Left ventricle myocardium inferior (tissue), 1 donor: Measurements from ENCODE around the gene FAM185A. TPM values are rescaled to one million over a fixed set of nuclear protein-coding genes. Genes with fewer than 3 reads are reported as not detected.

Experiments used
- DNase-seq: peaks from one replicate; pipeline ENCODE4 v3.0.0-alpha.2; 2020
- H3K27ac ChIP-seq: fragments of 200-600 bp; replicated peaks from 2 replicates; pipeline ENCODE4 v1.8.0; 2021
- H3K27me3 ChIP-seq: fragments of 200-600 bp; 2 replicates; pipeline ENCODE4 v1.8.0; 2021; ENCODE audit warnings: low read depth
- H3K36me3 ChIP-seq: fragments of 200-600 bp; 2 replicates; pipeline ENCODE4 v1.8.0; 2021
- H3K4me1 ChIP-seq: fragments of 200-600 bp; 2 replicates; pipeline ENCODE4 v1.8.0; 2021
- H3K4me3 ChIP-seq: fragments of 200-600 bp; 2 replicates; pipeline ENCODE4 v1.8.0; 2021; ENCODE audit warnings: mild to moderate bottlenecking, moderate library complexity
- H3K9me3 ChIP-seq: fragments of 200-600 bp; replicated peaks from 2 replicates; pipeline ENCODE4 v1.8.0; 2021
- CTCF ChIP-seq: fragments of 200-600 bp; IDR thresholded peaks from 2 replicates; pipeline ENCODE4 v1.8.0; 2021; ENCODE audit warnings: antibody characterized with exemption, mild to moderate bottlenecking, borderline replicate concordance
- intact Hi-C: fragments of 100-400 bp; cut with micrococcal nuclease; formaldehyde crosslinking; loops from one replicate; pipeline ENCODE4 v1.11.0; 2022
- total RNA-seq: library from RNA; stranded (reverse); fragmentation: NEBNext Ultra II Directional; extraction: Animal tissue kit (Norgen Biotek cat#: 25700); gene quantifications from one replicate; pipeline ENCODE4 v1.2.1, GENCODE V29; 2021
- donor health status: DM: no; HTN: yes; CAD: no; lungs with severe emphysema.

Gene FAM185A
- total RNA-seq, 1 donor from 2014 or later: 7.0 TPM

GRCh38 chr7:102845346-102845745 is 96.5 kb downstream of the FAM185A start:
- Histone ChIP-seq H3K27ac (no peak overlapping the region), H3K9me3 (no peaks in the 10 kb centered on the region), H3K36me3 (no peaks in the 10 kb centered on the region), H3K4me3 (no peak overlapping the region), H3K27me3 (no peaks in the 10 kb centered on the region), H3K4me1 (no peaks in the 10 kb centered on the region)
- no peak for DNase-seq
- intact Hi-C loops: no loop called here
- no peak for TF ChIP-seq CTCF

DNA sequence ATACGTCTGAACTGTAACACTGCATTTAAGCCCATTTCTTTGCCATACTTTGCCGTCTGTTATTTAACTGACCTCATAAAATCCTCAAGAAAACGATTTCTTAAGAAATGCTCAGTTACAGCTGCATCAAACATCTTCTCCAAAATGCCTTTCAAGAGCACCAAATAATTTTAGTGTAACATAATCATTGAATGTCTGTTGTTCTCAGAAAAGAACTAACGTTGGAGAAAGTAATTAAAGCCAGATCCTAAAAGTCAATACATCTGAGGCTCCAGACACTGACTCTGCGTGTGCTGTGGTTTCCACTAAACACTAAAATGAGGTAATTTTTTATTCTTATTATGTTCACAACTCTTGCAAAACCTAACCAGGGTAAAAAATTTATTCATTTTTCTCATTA is 100.3 kb downstream of the FAM185A start:
- Histone ChIP-seq H3K36me3 (no peaks in the 10 kb centered on the region), H3K9me3 (no peaks in the 10 kb centered on the region), H3K4me1 (no peaks in the 10 kb centered on the region), H3K27ac (no peak overlapping the region), H3K4me3 (no peak overlapping the region), H3K27me3 (no peaks in the 10 kb centered on the region)
- no peak for TF ChIP-seq CTCF
- no peak for DNase-seq
- intact Hi-C loops: no loop called here

DNA sequence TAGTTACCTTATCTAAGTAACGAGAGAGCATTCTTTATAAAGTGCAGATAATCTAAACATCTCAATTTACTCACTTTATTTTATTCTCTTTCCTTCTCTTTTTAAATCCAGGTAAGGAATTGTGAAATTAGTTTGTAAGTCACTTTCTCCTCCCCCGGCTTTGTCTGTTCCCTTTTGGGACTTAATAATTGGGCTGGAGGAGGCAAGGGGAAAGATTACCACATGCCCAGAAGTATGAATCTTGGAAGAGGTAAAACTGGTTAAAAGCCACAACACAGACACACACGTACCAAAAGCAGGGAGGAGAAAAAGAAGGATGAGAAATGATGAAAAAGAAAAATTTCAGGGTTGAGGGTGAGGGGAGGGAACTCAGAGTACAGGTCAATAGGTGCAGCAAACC is 100.7 kb downstream of the FAM185A start:
- no peak for TF ChIP-seq CTCF
- DNase-seq: no peak
- H3K4me1 ChIP-seq: no peaks in the 10 kb centered on the region
- no peaks in the 10 kb centered on the region for H3K36me3 ChIP-seq
- H3K9me3 ChIP-seq: no peaks in the 10 kb centered on the region
- H3K4me3 ChIP-seq: no peak overlapping the region
- no peak overlapping the region for H3K27ac ChIP-seq
- no peaks in the 10 kb centered on the region for H3K27me3 ChIP-seq
- intact Hi-C loops: no loop called here

DNA sequence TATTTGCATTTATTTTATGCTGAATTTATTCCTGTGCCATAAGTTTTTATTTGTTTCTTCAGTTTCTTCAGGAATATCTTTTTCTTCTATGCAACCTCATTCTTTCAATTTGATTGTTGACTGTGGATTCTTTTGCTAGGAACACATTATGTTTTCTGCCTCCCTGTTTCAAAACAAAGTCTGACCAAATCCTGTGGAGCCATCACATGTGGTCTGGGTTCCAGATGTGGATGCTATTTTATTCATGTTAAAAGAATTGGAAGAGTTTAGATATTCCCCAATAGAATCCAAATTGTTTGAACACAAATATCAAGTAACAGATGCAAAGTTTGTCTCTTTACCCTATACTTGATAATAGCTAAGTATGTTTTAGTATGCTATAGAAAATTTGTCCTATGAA is 107.2 kb downstream of the FAM185A start:
- Histone ChIP-seq H3K4me3 (no peak overlapping the region), H3K36me3 (no peaks in the 10 kb centered on the region), H3K4me1 (no peaks in the 10 kb centered on the region), H3K27ac (no peak overlapping the region), H3K9me3 (no peaks in the 10 kb centered on the region), H3K27me3 (no peaks in the 10 kb centered on the region)
- TF ChIP-seq CTCF: no peak
- intact Hi-C loops: no loop called here
- no peak for DNase-seq

Other genes with a start within 250 kb of the FAM185A start
- 5.7 TPM for gene RASA4B, start 231.2 kb upstream of the FAM185A start, total RNA-seq
- gene UPK3BL2, start 205.3 kb upstream of the FAM185A start, total RNA-seq: 2.9 TPM
- gene SPDYE2, start 197.8 kb upstream of the FAM185A start, total RNA-seq: not detected
- 8.6 TPM for gene POLR2J3, start 176.4 kb upstream of the FAM185A start, total RNA-seq
- 14.7 TPM for gene RASA4, start 132.2 kb upstream of the FAM185A start, total RNA-seq
- 14.5 TPM for gene UPK3BL1, start 106.2 kb upstream of the FAM185A start, total RNA-seq
- gene SPDYE2B, start 98.7 kb upstream of the FAM185A start, total RNA-seq: not detected
- gene POLR2J2, start 77.3 kb upstream of the FAM185A start, total RNA-seq: 2.7 TPM
- 2.3 TPM for gene LRRC17, start 164.0 kb downstream of the FAM185A start, total RNA-seq